NCI-H146 (cell line): Measurements from ENCODE around the gene HPCAL1.

Experiments used
- DNase-seq: peaks from one replicate; lab custom pipeline; 2025; lab: John Stamatoyannopoulos, UW

The HPCAL1 gene

GRCh38 chr2:10337449-10338269 is 35.0 kb downstream of the HPCAL1 start:
- DNase-seq, result no peak

GRCh38 chr2:10338270-10339188 is 35.8 kb downstream of the HPCAL1 start:
- no peak for DNase-seq

- DNase-seq, result no peak
Measured at GRCh38 chr2:10339647-10340592, 37.2 kb downstream of the HPCAL1 start.

GRCh38 chr2:10340593-10340975 is 37.9 kb downstream of the HPCAL1 start:
- DNase-seq, result no peak

GRCh38 chr2:10341193-10341592 is 38.5 kb downstream of the HPCAL1 start:
- DNase-seq, result no peak

GRCh38 chr2:10342245-10342951 is 39.7 kb downstream of the HPCAL1 start:
- no peak for DNase-seq

GRCh38 chr2:10343191-10343590 is 40.5 kb downstream of the HPCAL1 start:
- no peak for DNase-seq

- DNase-seq, result no peak
Measured at GRCh38 chr2:10343658-10344057, 41.0 kb downstream of the HPCAL1 start.

- DNase-seq, result no peak
Measured at GRCh38 chr2:10344105-10345066, 41.7 kb downstream of the HPCAL1 start.

- DNase-seq, result no peak
Measured at GRCh38 chr2:10345126-10345525, 42.4 kb downstream of the HPCAL1 start.

GRCh38 chr2:10345813-10346212 is 43.1 kb downstream of the HPCAL1 start:
- no peak for DNase-seq

GRCh38 chr2:10346929-10347561 is 44.3 kb downstream of the HPCAL1 start:
- no peak for DNase-seq

- DNase-seq, result no peak
Measured at GRCh38 chr2:10347562-10347948, 44.9 kb downstream of the HPCAL1 start.

- DNase-seq, result no peak
Measured at GRCh38 chr2:10348891-10349290, 46.2 kb downstream of the HPCAL1 start.

- no peak for DNase-seq
Measured at GRCh38 chr2:10350761-10351160, 48.1 kb downstream of the HPCAL1 start.

- DNase-seq, result no peak
Measured at GRCh38 chr2:10352361-10352760, 49.7 kb downstream of the HPCAL1 start.

GRCh38 chr2:10352972-10353371 is 50.3 kb downstream of the HPCAL1 start:
- DNase-seq, result no peak

- no peak for DNase-seq
Measured at GRCh38 chr2:10353931-10354330, 51.2 kb downstream of the HPCAL1 start.

GRCh38 chr2:10354399-10354798 is 51.7 kb downstream of the HPCAL1 start:
- DNase-seq, result no peak
